OCI-LY3 (cell line): ENCODE results near the gene NAA16.

Experiments used
- H2AFZ ChIP-seq: fragments of 200-600, 300-600 bp; shearing (Covaris generic); 2 replicates; pipeline ENCODE4 v1.6.0; 2014; ENCODE audit warnings: antibody characterized with exemption, low read depth, low read length
- H3K27ac ChIP-seq: fragments of 200-600, 300-600 bp; sonication (generic); 2 replicates; pipeline ENCODE4 v1.5.1; 2014; ENCODE audit warnings: mild to moderate bottlenecking, low read length, moderate library complexity, mixed read lengths
- H3K27me3 ChIP-seq: fragments of 200-600, 300-600 bp; sonication (generic); 2 replicates; pipeline ENCODE4 v1.6.1; 2014; ENCODE audit warnings: low read depth, low read length, mixed read lengths
- H3K36me3 ChIP-seq: fragments of 200-600, 300-600 bp; sonication (generic); replicated peaks from 2 replicates; pipeline ENCODE3; 2014; ENCODE audit warnings: low read depth, low read length, mixed read lengths
- H3K4me1 ChIP-seq: fragments of 300-600, 200-600 bp; sonication (generic); 2 replicates; pipeline ENCODE4 v1.6.1; 2014; ENCODE audit warnings: low read length, mixed read lengths
- H3K4me2 ChIP-seq: fragments of 200-600, 300-600 bp; sonication (generic); 2 replicates; pipeline ENCODE4 v1.6.1; 2014; ENCODE audit warnings: low read length, mixed read lengths
- H3K4me3 ChIP-seq: fragments of 300-600, 200-600 bp; sonication (generic); 2 replicates; pipeline ENCODE4 v1.5.1; 2014; ENCODE audit warnings: antibody characterized with exemption, mild to moderate bottlenecking, low read length, moderate library complexity
- H3K79me2 ChIP-seq: fragments of 300-600, 200-600 bp; shearing (Covaris generic); 2 replicates; pipeline ENCODE4 v1.6.1; 2014; ENCODE audit warnings: mild to moderate bottlenecking, low read length, mixed read lengths
- H3K9ac ChIP-seq: fragments of 300-600, 200-600 bp; shearing (Covaris generic); 2 replicates; pipeline ENCODE4 v1.6.0; 2014; ENCODE audit warnings: mild to moderate bottlenecking, low read length, moderate library complexity
- H3K9me3 ChIP-seq: fragments of 200-600, 300-600 bp; shearing (Covaris generic); 2 replicates; pipeline ENCODE4 v1.6.1; 2014; ENCODE audit warnings: low read length, mixed read lengths; ENCODE audit not compliant: insufficient read depth
- H4K20me1 ChIP-seq: fragments of 200-600, 300-600 bp; sonication (generic); 2 replicates; pipeline ENCODE4 v1.6.1; 2016; ENCODE audit warnings: low read length, mixed read lengths; ENCODE audit not compliant: insufficient read depth
- CTCF ChIP-seq: fragments of 200-600, 300-600 bp; sonication (generic); IDR thresholded peaks from 2 replicates; pipeline ENCODE4 v1.5.1; 2014; ENCODE audit warnings: antibody characterized with exemption, low read length, low read depth
- EZH2phosphoT487 ChIP-seq: fragments of 200-600 bp; shearing (Covaris generic); IDR thresholded peaks from 2 replicates; pipeline ENCODE4 v1.6.1; 2018; ENCODE audit warnings: antibody characterized with exemption, mixed run types, low read depth

NAA16 gene

GRCh38 chr13:41408121-41408520, 97.1 kb downstream of the NAA16 start:
- Histone ChIP-seq H3K36me3 (no peaks in the 10 kb centered on the region), H4K20me1 (no peaks in the 10 kb centered on the region), H3K79me2 (no peaks in the 10 kb centered on the region), H3K9ac (no peak overlapping the region), H3K4me3 (no peak overlapping the region), H3K9me3 (no peaks in the 10 kb centered on the region), H3K27ac (no peak overlapping the region), H2AFZ (no peak overlapping the region), H3K27me3 (peaks cover 10% of the 10 kb centered on the region; the same call in 1 of the 2 replicates), H3K4me2 (no peak overlapping the region), H3K4me1 (no peaks in the 10 kb centered on the region)
- TF ChIP-seq EZH2phosphoT487 (no peak), CTCF (no peak)

GRCh38 chr13:41408746-41409145, 97.7 kb downstream of the NAA16 start:
- TF ChIP-seq CTCF (no peak), EZH2phosphoT487 (no peak)
- no peaks in the 10 kb centered on the region for H3K9me3 ChIP-seq
- H3K4me3 ChIP-seq = no peak overlapping the region
- H2AFZ ChIP-seq = no peak overlapping the region
- no peaks in the 10 kb centered on the region for H4K20me1 ChIP-seq
- no peaks in the 10 kb centered on the region for H3K79me2 ChIP-seq
- no peak overlapping the region for H3K27ac ChIP-seq
- H3K4me2 ChIP-seq = no peak overlapping the region
- no peaks in the 10 kb centered on the region for H3K36me3 ChIP-seq
- H3K9ac ChIP-seq = no peak overlapping the region
- H3K4me1 ChIP-seq = no peaks in the 10 kb centered on the region
- peaks cover 10% of the 10 kb centered on the region; the same call in 1 of the 2 replicates for H3K27me3 ChIP-seq

- Histone ChIP-seq H3K4me2 (no peak overlapping the region), H3K27ac (no peak overlapping the region), H3K79me2 (no peaks in the 10 kb centered on the region), H3K9me3 (no peaks in the 10 kb centered on the region), H3K36me3 (no peaks in the 10 kb centered on the region), H3K9ac (no peak overlapping the region), H4K20me1 (no peaks in the 10 kb centered on the region), H2AFZ (no peak overlapping the region), H3K4me1 (no peaks in the 10 kb centered on the region), H3K4me3 (no peak overlapping the region), H3K27me3 (peaks cover 10% of the 10 kb centered on the region; the same call in 1 of the 2 replicates)
- TF ChIP-seq EZH2phosphoT487 (no peak), CTCF (no peak)
Measured at GRCh38 chr13:41409611-41410010, 98.5 kb downstream of the NAA16 start.

- Histone ChIP-seq H3K36me3 (no peaks in the 10 kb centered on the region), H3K4me3 (no peak overlapping the region), H3K79me2 (no peaks in the 10 kb centered on the region), H3K9ac (no peak overlapping the region), H3K27ac (no peak overlapping the region), H2AFZ (no peak overlapping the region), H3K9me3 (no peaks in the 10 kb centered on the region), H3K4me2 (no peak overlapping the region), H4K20me1 (no peaks in the 10 kb centered on the region), H3K4me1 (no peaks in the 10 kb centered on the region), H3K27me3 (peaks cover 10% of the 10 kb centered on the region; the same call in 1 of the 2 replicates)
- TF ChIP-seq CTCF = no peak
- no peak for TF ChIP-seq EZH2phosphoT487
Measured at GRCh38 chr13:41411060-41411459, 100.0 kb downstream of the NAA16 start.
